Panc1 (cell line): ENCODE measurements around the gene NR2E3. TPM values are rescaled to one million over a fixed set of nuclear protein-coding genes. Genes with fewer than 3 reads are reported as not detected.

ENCODE experiments used
- ATAC-seq: fragments of 200-7000 bp; cut with Tn5 transposase; 2 replicates; pipeline ENCODE4 v1.9.1; 2020; ENCODE audit warnings: mild to moderate bottlenecking, moderate library complexity
- BruUV-seq: library from RNA; stranded (reverse); fragments of 400-500 nt; replicated peaks from 2 replicates; lab custom pipeline; 2021; lab: Mats Ljungman, UMichigan
- CTCF ChIA-PET: fragments of 300-600 bp; sonication (Branson Sonifier 250); formaldehyde crosslinking; loops from one replicate; lab custom pipeline; 2022; ENCODE audit warnings: antibody characterized with exemption; lab: Charles Lee
- POLR2A ChIA-PET: fragments of 300-600 bp; sonication (Branson Sonifier 250); formaldehyde crosslinking; loops from one replicate; lab custom pipeline; 2022; ENCODE audit warnings: antibody characterized with exemption; lab: Charles Lee
- DNase-seq: peaks from one replicate; pipeline ENCODE4 v3.0.0-alpha.2; 2010; ENCODE audit warnings: low read depth, low spot score
- H3K27ac ChIP-seq: 2 replicates; pipeline ENCODE4 v1.5.1; 2011; ENCODE audit warnings: mild to moderate bottlenecking, low read length, inconsistent platforms
- H3K27me3 ChIP-seq: fragments of 200-500 bp; sonication (Bioruptor generic); 2 replicates; pipeline ENCODE4 v1.6.0; 2014; ENCODE audit warnings: low read length, inconsistent platforms; ENCODE audit not compliant: control insufficient read depth, insufficient read depth
- H3K36me3 ChIP-seq: fragments of 200-500 bp; sonication (Bioruptor generic); 2 replicates; pipeline ENCODE4 v1.5.1; 2014; ENCODE audit warnings: inconsistent platforms, mild to moderate bottlenecking, low read length, moderate library complexity; ENCODE audit not compliant: control insufficient read depth, insufficient read depth
- H3K4me1 ChIP-seq: 2 replicates; pipeline ENCODE4 v1.5.1; 2011; ENCODE audit warnings: inconsistent platforms, mild to moderate bottlenecking, low read length, moderate library complexity; ENCODE audit not compliant: control insufficient read depth, insufficient read depth
- H3K4me3 ChIP-seq, 2 experiments: 2 replicates each; pipeline ENCODE4 v1.5.1; 2011 to 2012; ENCODE audit warnings: low read depth in 2 of 2, low read length in 2 of 2, mild to moderate bottlenecking in 2 of 2, inconsistent platforms in 1 of 2, moderate library complexity in 1 of 2
- H3K9me3 ChIP-seq: fragments of 200-500 bp; sonication (Bioruptor generic); 2 replicates; pipeline ENCODE4 v1.5.1; 2014; ENCODE audit warnings: low read depth, mild to moderate bottlenecking, inconsistent platforms, low read length, moderate library complexity; ENCODE audit not compliant: control insufficient read depth, insufficient read depth
- POLR2AphosphoS5 ChIP-seq: IDR thresholded peaks from 2 replicates; pipeline ENCODE4 v1.6.1; 2012; ENCODE audit warnings: mild to moderate bottlenecking, low read depth, low read length, moderate library complexity
- SIN3A ChIP-seq: IDR thresholded peaks from 2 replicates; pipeline ENCODE4 v1.6.1; 2012; ENCODE audit warnings: low read depth, mild to moderate bottlenecking, low read length, moderate library complexity, borderline replicate concordance; ENCODE audit not compliant: insufficient read depth
- TCF7L2 ChIP-seq: IDR thresholded peaks from 2 replicates; pipeline ENCODE4 v1.6.1; 2011; ENCODE audit warnings: mild to moderate bottlenecking, low read depth, low read length, inconsistent platforms
- in situ Hi-C: cut with HindIII; loops from 2 replicates; pipeline ENCODE4 v1.10.0; 2016; ENCODE audit warnings: low sequenced_read_pairs, low pct_unique_long_range_greater_than_20kb
- intact Hi-C: fragments of 100-400 bp; cut with micrococcal nuclease; formaldehyde crosslinking; loops from one replicate; pipeline ENCODE4 v1.10.0; 2022; ENCODE audit not compliant: unreplicated experiment
- total RNA-seq: library from RNA; stranded (reverse); gene quantifications from one replicate; pipeline ENCODE4 v1.2.1, GENCODE V29; 2021; ENCODE audit not compliant: unreplicated experiment
- TF ChIP-seq, protein P1 (sequence below): fragments of 450-650 bp; IDR thresholded peaks from 2 replicates; pipeline ENCODE4 v1.5.1; 2017; ENCODE audit warnings: mild to moderate bottlenecking
- TF ChIP-seq, protein P2 (sequence below), 2 experiments: IDR thresholded peaks; 2 replicates each; pipeline ENCODE4 v1.6.1; 2011 to 2012; ENCODE audit warnings: low read depth in 2 of 2, control low read depth in 1 of 2, low read length in 1 of 2, mild to moderate bottlenecking in 1 of 2, moderate library complexity in 1 of 2; ENCODE audit not compliant: insufficient read depth in 1 of 2

NR2E3 gene
- total RNA-seq, 1 experiment from 2014 or later, result 0.98 TPM

DNA sequence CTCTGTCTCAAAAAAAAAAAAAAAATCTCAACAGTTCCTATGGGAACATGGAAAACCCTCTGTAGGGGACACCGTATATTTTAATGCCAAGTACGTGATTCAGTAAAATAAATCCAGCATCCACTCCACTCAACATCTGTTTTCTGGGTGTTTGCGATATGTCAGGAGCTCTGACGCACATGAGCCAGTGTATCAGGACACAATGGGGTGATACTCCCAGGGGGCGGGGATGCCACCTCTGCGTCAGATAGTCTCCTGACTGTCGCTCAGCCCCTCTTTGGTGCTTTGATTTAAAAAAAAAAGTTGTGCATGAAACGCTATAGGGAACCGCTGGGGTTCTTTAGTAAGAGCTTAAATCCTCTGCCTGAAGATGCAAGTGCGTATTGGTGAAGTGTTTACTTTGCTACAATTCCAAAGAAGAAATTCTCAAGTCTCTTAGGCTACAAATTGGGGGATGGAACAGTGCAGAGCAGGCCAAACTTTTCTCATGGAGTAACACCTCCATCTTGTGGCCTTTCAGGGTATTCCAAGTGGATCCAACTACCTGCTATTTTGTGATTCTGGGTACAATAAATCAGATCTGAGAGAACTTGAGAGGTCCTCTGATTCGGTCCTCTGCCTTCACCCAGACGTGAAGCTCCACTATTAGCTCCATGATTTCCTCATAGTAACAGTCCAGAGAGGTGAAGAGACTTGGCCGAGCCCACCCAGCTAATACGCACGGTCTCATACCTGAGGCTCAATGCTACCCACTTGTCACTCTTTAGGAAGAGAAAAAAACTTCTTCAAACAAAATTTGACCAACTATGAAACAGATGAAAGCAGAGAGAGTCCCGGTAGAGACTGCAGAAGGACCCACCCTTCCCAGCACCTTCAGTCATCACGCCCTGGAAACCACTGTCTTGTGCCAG is 9.3 kb upstream of the NR2E3 start:
- TF ChIP-seq, protein P1, sequence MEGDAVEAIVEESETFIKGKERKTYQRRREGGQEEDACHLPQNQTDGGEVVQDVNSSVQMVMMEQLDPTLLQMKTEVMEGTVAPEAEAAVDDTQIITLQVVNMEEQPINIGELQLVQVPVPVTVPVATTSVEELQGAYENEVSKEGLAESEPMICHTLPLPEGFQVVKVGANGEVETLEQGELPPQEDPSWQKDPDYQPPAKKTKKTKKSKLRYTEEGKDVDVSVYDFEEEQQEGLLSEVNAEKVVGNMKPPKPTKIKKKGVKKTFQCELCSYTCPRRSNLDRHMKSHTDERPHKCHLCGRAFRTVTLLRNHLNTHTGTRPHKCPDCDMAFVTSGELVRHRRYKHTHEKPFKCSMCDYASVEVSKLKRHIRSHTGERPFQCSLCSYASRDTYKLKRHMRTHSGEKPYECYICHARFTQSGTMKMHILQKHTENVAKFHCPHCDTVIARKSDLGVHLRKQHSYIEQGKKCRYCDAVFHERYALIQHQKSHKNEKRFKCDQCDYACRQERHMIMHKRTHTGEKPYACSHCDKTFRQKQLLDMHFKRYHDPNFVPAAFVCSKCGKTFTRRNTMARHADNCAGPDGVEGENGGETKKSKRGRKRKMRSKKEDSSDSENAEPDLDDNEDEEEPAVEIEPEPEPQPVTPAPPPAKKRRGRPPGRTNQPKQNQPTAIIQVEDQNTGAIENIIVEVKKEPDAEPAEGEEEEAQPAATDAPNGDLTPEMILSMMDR, result peak; percentile 87
- TF ChIP-seq, protein P2, sequence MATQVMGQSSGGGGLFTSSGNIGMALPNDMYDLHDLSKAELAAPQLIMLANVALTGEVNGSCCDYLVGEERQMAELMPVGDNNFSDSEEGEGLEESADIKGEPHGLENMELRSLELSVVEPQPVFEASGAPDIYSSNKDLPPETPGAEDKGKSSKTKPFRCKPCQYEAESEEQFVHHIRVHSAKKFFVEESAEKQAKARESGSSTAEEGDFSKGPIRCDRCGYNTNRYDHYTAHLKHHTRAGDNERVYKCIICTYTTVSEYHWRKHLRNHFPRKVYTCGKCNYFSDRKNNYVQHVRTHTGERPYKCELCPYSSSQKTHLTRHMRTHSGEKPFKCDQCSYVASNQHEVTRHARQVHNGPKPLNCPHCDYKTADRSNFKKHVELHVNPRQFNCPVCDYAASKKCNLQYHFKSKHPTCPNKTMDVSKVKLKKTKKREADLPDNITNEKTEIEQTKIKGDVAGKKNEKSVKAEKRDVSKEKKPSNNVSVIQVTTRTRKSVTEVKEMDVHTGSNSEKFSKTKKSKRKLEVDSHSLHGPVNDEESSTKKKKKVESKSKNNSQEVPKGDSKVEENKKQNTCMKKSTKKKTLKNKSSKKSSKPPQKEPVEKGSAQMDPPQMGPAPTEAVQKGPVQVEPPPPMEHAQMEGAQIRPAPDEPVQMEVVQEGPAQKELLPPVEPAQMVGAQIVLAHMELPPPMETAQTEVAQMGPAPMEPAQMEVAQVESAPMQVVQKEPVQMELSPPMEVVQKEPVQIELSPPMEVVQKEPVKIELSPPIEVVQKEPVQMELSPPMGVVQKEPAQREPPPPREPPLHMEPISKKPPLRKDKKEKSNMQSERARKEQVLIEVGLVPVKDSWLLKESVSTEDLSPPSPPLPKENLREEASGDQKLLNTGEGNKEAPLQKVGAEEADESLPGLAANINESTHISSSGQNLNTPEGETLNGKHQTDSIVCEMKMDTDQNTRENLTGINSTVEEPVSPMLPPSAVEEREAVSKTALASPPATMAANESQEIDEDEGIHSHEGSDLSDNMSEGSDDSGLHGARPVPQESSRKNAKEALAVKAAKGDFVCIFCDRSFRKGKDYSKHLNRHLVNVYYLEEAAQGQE (IDR thresholded peaks at IDR 0.05; ENCODE audit: insufficient read depth in 1 of 2, low read depth in 2 of 2, low read length in 1 of 2), result no peak
- no peaks in the 10 kb centered on the region for H3K9me3 ChIP-seq
- BruUV-seq, result no TSS peak
- intact Hi-C loops (loop anchor here (2.0 to 5.0 kb wide), 3 partner anchors 54 to 356 kb away; no protein-coding TSS in a partner anchor), in situ Hi-C loops (no loop called here)
- CTCF ChIA-PET, result interaction anchor here (0.6 to 2.9 kb wide), 3 partner anchors 49 to 416 kb away, joined by 4 to 22 read pairs (median 12); no protein-coding TSS in a partner anchor
- H3K4me1 ChIP-seq, result peaks cover 16% of the 10 kb centered on the region
- ATAC-seq, result peak; percentile 89
- POLR2A ChIA-PET, result interaction anchor here (0.7 kb wide), 1 partner anchor 17 kb away, joined by 5 read pairs; no protein-coding TSS in a partner anchor
- no peaks in the 10 kb centered on the region for H3K27me3 ChIP-seq
- H3K4me3 ChIP-seq, result no peak overlapping the region
- peak; percentile 64 for DNase-seq
- no peaks in the 10 kb centered on the region for H3K36me3 ChIP-seq
- H3K27ac ChIP-seq, result no peak overlapping the region; the same call in 1 of the 2 replicates

DNA sequence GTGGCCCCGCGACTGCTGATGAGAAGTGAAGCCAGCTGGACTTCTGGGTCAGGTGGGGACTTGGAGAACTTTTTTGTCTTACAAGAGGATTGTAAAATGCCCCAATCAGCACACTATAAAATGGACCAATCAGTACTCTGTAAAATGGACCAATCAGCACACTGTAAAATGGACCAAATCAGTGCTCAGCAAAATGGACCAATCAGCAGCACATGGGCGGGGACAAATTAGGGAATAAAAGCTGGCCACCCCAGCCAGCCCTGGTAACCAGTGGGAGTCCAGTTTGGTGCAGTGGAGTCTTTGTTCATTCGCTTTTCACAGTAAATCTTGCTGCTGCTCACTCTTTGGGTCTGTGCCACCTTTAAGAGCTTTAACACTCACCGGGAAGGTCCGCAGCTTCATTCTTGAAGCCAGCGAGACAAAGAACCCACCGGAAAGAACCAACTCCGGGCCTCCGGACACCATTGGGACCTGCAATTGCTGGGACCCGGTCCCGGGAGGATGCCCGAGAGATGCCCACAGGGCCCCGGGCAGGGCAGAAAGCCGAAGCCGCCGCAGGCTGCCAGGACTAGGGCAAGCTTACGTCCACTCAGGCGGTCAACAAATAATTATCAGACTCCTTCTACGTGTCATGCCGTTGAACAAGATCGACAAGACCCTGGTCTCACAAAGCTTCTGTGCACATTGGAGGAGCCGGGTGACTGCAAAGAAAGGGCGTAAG is 8.3 kb upstream of the NR2E3 start:
- H3K4me1 ChIP-seq, result peaks cover 24% of the 10 kb centered on the region
- no TSS peak for BruUV-seq
- no peak overlapping the region for H3K4me3 ChIP-seq
- no peak overlapping the region; the same call in 1 of the 2 replicates for H3K27ac ChIP-seq
- in situ Hi-C loops, result no loop called here
- intact Hi-C loops, result loop anchor here (2.0 to 5.0 kb wide), 3 partner anchors 55 to 355 kb away; no protein-coding TSS in a partner anchor
- H3K36me3 ChIP-seq, result no peaks in the 10 kb centered on the region
- TF ChIP-seq TCF7L2 (no peak), SIN3A (no peak), POLR2AphosphoS5 (no peak)
- TF ChIP-seq, protein P2 (IDR thresholded peaks at IDR 0.05; ENCODE audit: insufficient read depth in 1 of 2, low read depth in 2 of 2, low read length in 1 of 2), result no peak
- TF ChIP-seq, protein P1, result no peak
- DNase-seq (no peak), ATAC-seq (no peak)
- POLR2A ChIA-PET, result interaction anchor here (0.6 kb wide), 1 partner anchor 14 kb away, joined by 3 read pairs; no protein-coding TSS in a partner anchor
- CTCF ChIA-PET, result interaction anchor here (0.6 to 2.9 kb wide), 3 partner anchors 50 to 667 kb away, joined by 3 to 22 read pairs (median 12); no protein-coding TSS in a partner anchor
- no peaks in the 10 kb centered on the region for H3K9me3 ChIP-seq
- no peaks in the 10 kb centered on the region for H3K27me3 ChIP-seq
